Endothelial cell of umbilical vein (primary cell): ENCODE results near the gene EIF4E1B.
"Not testable (repeated sequence)": the region's sequence is repeated elsewhere in the genome, so short reads cannot be mapped to it uniquely, and the experiment has no call there.

Experiments
- POLR2A ChIP-seq: IDR thresholded peaks from 2 replicates; pipeline ENCODE4 v1.6.1; 2012; ENCODE audit warnings: low read depth, mild to moderate bottlenecking, control low read depth, low read length
- TF ChIP-seq, protein P1 (sequence below), 2 donors: IDR thresholded peaks; 1 replicate in 1 of 2; 2 replicates in 1 of 2; pipeline ENCODE4 v1.5.1; 2011; ENCODE audit warnings: low read length in 2 of 2, mild to moderate bottlenecking in 2 of 2, moderate library complexity in 2 of 2, control low read depth in 1 of 2, inconsistent platforms in 1 of 2, low read depth in 1 of 2; ENCODE audit not compliant: insufficient read depth in 1 of 2; ENCODE audit errors: extremely low read depth in 1 of 2

DNA sequence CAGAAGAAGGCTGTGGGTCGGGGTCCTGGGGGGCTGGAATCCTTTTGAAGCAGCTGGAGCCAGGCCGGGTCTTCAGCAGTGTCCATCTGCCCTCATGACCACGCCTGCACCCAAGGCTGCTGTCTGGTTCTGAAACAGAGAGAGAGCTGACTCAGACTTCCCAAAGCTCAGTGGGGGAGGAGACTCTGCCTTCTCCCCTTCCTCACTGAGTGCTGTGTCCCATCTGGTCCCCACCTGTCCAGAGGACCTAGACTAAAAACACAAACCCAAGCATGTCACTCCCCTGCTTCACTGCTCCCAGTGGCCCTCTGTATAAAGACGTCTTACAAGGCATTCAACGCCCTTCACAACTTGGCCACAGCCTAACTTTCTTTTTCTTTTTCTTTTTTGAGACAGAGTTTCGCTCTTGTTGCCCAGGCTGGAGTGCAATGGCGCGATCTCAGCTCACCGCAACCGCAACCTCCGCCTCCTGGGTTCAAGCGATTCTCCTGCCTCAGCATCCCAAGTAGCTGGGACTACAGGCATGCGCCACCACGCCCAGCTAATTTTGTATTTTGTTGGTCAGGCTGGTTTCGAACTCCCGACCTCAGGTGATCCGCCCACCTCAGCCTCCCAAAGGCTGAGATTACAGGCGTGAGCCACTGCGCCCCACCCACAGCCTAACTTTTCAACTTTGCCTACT, 30.6 kb upstream of the EIF4E1B start:
- TF ChIP-seq, protein P1, sequence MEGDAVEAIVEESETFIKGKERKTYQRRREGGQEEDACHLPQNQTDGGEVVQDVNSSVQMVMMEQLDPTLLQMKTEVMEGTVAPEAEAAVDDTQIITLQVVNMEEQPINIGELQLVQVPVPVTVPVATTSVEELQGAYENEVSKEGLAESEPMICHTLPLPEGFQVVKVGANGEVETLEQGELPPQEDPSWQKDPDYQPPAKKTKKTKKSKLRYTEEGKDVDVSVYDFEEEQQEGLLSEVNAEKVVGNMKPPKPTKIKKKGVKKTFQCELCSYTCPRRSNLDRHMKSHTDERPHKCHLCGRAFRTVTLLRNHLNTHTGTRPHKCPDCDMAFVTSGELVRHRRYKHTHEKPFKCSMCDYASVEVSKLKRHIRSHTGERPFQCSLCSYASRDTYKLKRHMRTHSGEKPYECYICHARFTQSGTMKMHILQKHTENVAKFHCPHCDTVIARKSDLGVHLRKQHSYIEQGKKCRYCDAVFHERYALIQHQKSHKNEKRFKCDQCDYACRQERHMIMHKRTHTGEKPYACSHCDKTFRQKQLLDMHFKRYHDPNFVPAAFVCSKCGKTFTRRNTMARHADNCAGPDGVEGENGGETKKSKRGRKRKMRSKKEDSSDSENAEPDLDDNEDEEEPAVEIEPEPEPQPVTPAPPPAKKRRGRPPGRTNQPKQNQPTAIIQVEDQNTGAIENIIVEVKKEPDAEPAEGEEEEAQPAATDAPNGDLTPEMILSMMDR (IDR thresholded peaks at IDR 0.05; ENCODE audit: extremely low read depth in 1 of 2, insufficient read depth in 1 of 2, low read depth in 1 of 2, low read length in 2 of 2), result not testable (repeated sequence)
- TF ChIP-seq POLR2A, result not testable (repeated sequence)
